Gastroesophageal sphincter (tissue), 4 donors: ENCODE results near the gene POM121L2. TPM values are rescaled to one million over a fixed set of nuclear protein-coding genes. Genes with fewer than 3 reads are reported as not detected.

Experiments used
- ATAC-seq: fragments of 150-250 bp; one replicate; pipeline ENCODE4 v1.9.1; 2016; ENCODE audit warnings: mild to moderate bottlenecking, moderate library complexity
- H3K27ac ChIP-seq, 4 donors: fragments of 200-600 bp; sonication (generic) in 3 of 4; 1 replicate in 3 of 4; 2 replicates in 1 of 4; pipeline ENCODE4 v1.5.1; 2016 to 2019
- H3K27me3 ChIP-seq: fragments of 200-600 bp; sonication (generic); one replicate; pipeline ENCODE4 v1.5.1; 2019
- H3K36me3 ChIP-seq, 2 donors: fragments of 200-600 bp; sonication (generic); one replicate each; pipeline ENCODE4 v1.5.1; 2019; ENCODE audit warnings: control low read depth in 1 of 2
- H3K4me1 ChIP-seq, 3 donors: fragments of 200-600 bp; sonication (generic); 1 replicate in 2 of 3; 2 replicates in 1 of 3; pipeline ENCODE4 v1.5.1; 2016 to 2019; ENCODE audit warnings: control low read depth in 2 of 3
- H3K4me3 ChIP-seq, 2 donors: fragments of 200-600 bp; sonication (generic); one replicate each; pipeline ENCODE4 v1.5.1; 2019; ENCODE audit warnings: mild to moderate bottlenecking in 1 of 2, moderate library complexity in 1 of 2
- H3K9me3 ChIP-seq, 3 donors: fragments of 200-600 bp; sonication (generic); one replicate each; pipeline ENCODE4 v1.5.1; 2017 to 2019; ENCODE audit warnings: control low read depth in 2 of 3
- CTCF ChIP-seq, 4 experiments: fragments of 200-600 bp in 2 of 4; fragments of 450-650 bp in 2 of 4; sonication (generic) in 1 of 4; IDR thresholded peaks; one replicate each; pipeline ENCODE4 v1.5.1; 2017 to 2019; ENCODE audit warnings: antibody characterized with exemption in 4 of 4, mild to moderate bottlenecking in 2 of 4, moderate library complexity in 2 of 4
- EP300 ChIP-seq: sonication (generic); formaldehyde crosslinking; IDR thresholded peaks from one replicate; pipeline ENCODE4 v1.6.1; 2017; ENCODE audit warnings: antibody characterized with exemption, mild to moderate bottlenecking
- POLR2A ChIP-seq, 2 donors: fragments of 450-650 bp; IDR thresholded peaks; one replicate each; pipeline ENCODE4 v1.6.1; 2017; ENCODE audit warnings: antibody characterized with exemption in 2 of 2, mild to moderate bottlenecking in 2 of 2, moderate library complexity in 1 of 2
- POLR2AphosphoS5 ChIP-seq: sonication (generic); formaldehyde crosslinking; IDR thresholded peaks from one replicate; pipeline ENCODE4 v1.6.1; 2017; ENCODE audit warnings: antibody characterized with exemption
- WGBS, 2 donors: methylation state at CpG; one replicate each; pipeline ENCODE4 v1.1.5; 2018; ENCODE audit warnings: low coverage in 1 of 2; 5-methylcytosine and 5-hydroxymethylcytosine counted together
- total RNA-seq, 4 donors: library from RNA; depleted of rRNA; stranded (reverse); fragments of >200 nt; gene quantifications; one replicate each; pipeline ENCODE4 v1.1.0, GENCODE V29; 2016

Gene POM121L2
- total RNA-seq, 4 donors from 2014 or later = not detected

- Histone ChIP-seq H3K4me3 (no peak overlapping the region), H3K9me3 (peaks cover 0 to 43% (median 0%) of the 10 kb centered on the region in 3 donors), H3K4me1 (no peaks in the 10 kb centered on the region), H3K27ac (no peak overlapping the region), H3K36me3 (no peaks in the 10 kb centered on the region), H3K27me3 (peaks cover 99% of the 10 kb centered on the region)
- 2 to 3% methylated on average over 10 to 12 of the region's 13 CpGs for WGBS, 2 donors
- ATAC-seq = no peak
- TF ChIP-seq POLR2AphosphoS5 (no peak), CTCF (IDR thresholded peaks at IDR 0.05) (no peak), EP300 (no peak), POLR2A (IDR thresholded peaks at IDR 0.05) (no peak)
Measured at GRCh38 chr6:27281105-27281539, 31.0 kb downstream of the POM121L2 start.

DNA sequence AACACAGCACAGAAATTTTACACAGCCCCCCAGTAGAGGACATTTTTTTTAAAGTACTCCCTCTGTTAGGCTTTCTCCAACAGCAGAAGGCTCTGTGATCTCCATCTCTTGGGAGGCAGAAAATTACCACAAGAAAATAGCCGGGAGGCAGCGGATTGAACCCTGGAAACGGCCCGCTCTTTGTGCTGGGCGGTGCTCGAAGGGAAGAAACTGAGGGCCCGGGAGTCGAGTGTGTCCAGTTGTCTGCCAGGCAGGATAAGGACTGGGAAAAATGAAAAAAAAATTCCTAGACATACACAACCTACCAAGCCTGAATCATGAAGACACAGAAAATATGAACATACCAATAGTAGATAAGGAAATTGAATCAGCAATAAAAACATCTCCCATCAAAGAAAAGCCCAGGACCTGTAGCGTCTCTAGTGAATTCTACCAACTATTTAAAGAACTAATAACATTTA, 31.5 kb downstream of the POM121L2 start:
- Histone ChIP-seq H3K36me3 (no peaks in the 10 kb centered on the region), H3K27ac (no peak overlapping the region), H3K4me3 (no peak overlapping the region), H3K9me3 (peaks cover 0 to 41% (median 0%) of the 10 kb centered on the region in 3 donors), H3K4me1 (no peaks in the 10 kb centered on the region), H3K27me3 (peaks cover 99% of the 10 kb centered on the region)
- no peak for TF ChIP-seq CTCF (IDR thresholded peaks at IDR 0.05)
- TF ChIP-seq POLR2A (IDR thresholded peaks at IDR 0.05) = no peak
- ATAC-seq = no peak
- WGBS, 2 donors = 8 to 13% methylated on average over 1 to 9 of the region's 9 CpGs

DNA sequence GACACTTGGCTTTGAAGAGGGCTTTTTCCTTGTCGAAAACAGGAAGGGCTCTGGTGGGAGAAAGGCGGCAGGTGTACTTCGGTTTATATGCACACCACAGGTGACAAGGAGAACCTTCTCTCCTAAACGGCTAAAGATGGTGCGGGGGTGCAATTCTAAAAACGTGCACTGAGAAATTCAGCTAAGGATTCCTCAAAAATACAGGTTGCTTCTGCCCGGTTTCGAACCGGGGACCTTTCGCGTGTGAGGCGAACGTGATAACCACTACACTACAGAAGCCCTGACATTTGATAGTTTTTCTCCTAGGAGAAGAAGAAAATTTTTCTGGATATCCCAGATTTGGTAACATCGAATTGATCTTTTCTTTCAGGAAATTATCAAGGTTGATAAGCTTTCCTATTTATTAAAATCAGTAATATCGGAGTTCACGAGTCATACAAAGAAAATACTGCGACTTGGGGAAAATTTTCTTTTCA, 32.0 kb downstream of the POM121L2 start:
- WGBS, 2 donors = 1 to 2% methylated on average over 6 to 17 of the region's 17 CpGs
- Histone ChIP-seq H3K4me1 (no peaks in the 10 kb centered on the region), H3K36me3 (no peaks in the 10 kb centered on the region), H3K4me3 (no peak overlapping the region), H3K27ac (no peak overlapping the region), H3K9me3 (peaks cover 0 to 40% (median 0%) of the 10 kb centered on the region in 3 donors), H3K27me3 (peaks cover 99% of the 10 kb centered on the region)
- TF ChIP-seq EP300 = no peak
- ATAC-seq = no peak

DNA sequence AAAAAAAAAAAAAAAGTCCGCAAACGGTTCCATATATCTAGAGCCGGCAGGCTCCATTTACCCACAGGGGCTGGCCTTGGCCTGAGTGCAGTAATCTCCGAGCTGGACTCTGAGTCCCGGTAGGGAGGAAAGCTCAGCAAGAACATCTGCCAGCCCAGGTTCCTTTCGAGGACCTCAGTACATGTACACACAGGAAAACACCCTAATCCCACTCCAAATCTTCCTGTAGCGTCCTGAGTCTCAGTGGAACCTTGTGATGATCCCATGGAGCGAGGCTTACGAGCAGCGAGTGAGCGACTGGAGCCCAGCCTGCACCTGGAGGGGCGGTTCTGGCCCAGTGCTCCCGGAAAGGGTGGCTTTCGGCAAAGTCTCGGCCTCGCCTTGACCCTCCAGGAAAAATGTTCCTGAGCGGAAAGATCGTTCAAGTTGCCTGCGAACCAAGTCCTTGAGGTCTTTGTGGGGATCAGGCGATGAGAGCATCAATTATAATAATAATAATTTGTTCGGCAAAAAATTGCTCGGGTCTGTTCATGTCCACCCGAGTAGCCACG, 32.5 kb downstream of the POM121L2 start:
- H3K36me3 ChIP-seq = no peaks in the 10 kb centered on the region
- no peak for ATAC-seq
- no peak overlapping the region for H3K27ac ChIP-seq
- H3K27me3 ChIP-seq = peaks cover 99% of the 10 kb centered on the region
- TF ChIP-seq CTCF (IDR thresholded peaks at IDR 0.05) = no peak
- H3K4me3 ChIP-seq = no peak overlapping the region
- peaks cover 0 to 40% (median 0%) of the 10 kb centered on the region in 3 donors for H3K9me3 ChIP-seq
- H3K4me1 ChIP-seq = no peaks in the 10 kb centered on the region
- 0 to 6% methylated on average over 4 to 16 of the region's 24 CpGs for WGBS, 2 donors

- no peak for TF ChIP-seq EP300
- no peak for TF ChIP-seq CTCF (IDR thresholded peaks at IDR 0.05)
- no peak overlapping the region for H3K4me3 ChIP-seq
- peaks cover 0 to 27% (median 0%) of the 10 kb centered on the region in 3 donors for H3K9me3 ChIP-seq
- no peak overlapping the region for H3K27ac ChIP-seq
- no peaks in the 10 kb centered on the region for H3K4me1 ChIP-seq
- H3K36me3 ChIP-seq = no peaks in the 10 kb centered on the region
- peaks cover 86% of the 10 kb centered on the region for H3K27me3 ChIP-seq
- WGBS, 2 donors = 13 to 16% methylated on average over 28 to 36 of the region's 36 CpGs
- no peak for ATAC-seq
Measured at GRCh38 chr6:27275025-27275956, 36.8 kb downstream of the POM121L2 start.
